Gastroesophageal sphincter (tissue), 4 donors: Measurements from ENCODE around the gene SVOPL. TPM values are rescaled to one million over a fixed set of nuclear protein-coding genes. Genes with fewer than 3 reads are reported as not detected.

ENCODE experiments used
- ATAC-seq: fragments of 150-250 bp; one replicate; pipeline ENCODE4 v1.9.1; 2016; ENCODE audit warnings: mild to moderate bottlenecking, moderate library complexity
- H3K27ac ChIP-seq, 4 donors: fragments of 200-600 bp; sonication (generic) in 3 of 4; 1 replicate in 3 of 4; 2 replicates in 1 of 4; pipeline ENCODE4 v1.5.1; 2016 to 2019
- H3K27me3 ChIP-seq: fragments of 200-600 bp; sonication (generic); one replicate; pipeline ENCODE4 v1.5.1; 2019
- H3K36me3 ChIP-seq, 2 donors: fragments of 200-600 bp; sonication (generic); one replicate each; pipeline ENCODE4 v1.5.1; 2019; ENCODE audit warnings: control low read depth in 1 of 2
- H3K4me1 ChIP-seq, 3 donors: fragments of 200-600 bp; sonication (generic); 1 replicate in 2 of 3; 2 replicates in 1 of 3; pipeline ENCODE4 v1.5.1; 2016 to 2019; ENCODE audit warnings: control low read depth in 2 of 3
- H3K4me3 ChIP-seq, 2 donors: fragments of 200-600 bp; sonication (generic); one replicate each; pipeline ENCODE4 v1.5.1; 2019; ENCODE audit warnings: mild to moderate bottlenecking in 1 of 2, moderate library complexity in 1 of 2
- H3K9me3 ChIP-seq, 3 donors: fragments of 200-600 bp; sonication (generic); one replicate each; pipeline ENCODE4 v1.5.1; 2017 to 2019; ENCODE audit warnings: control low read depth in 2 of 3
- CTCF ChIP-seq, 4 experiments: fragments of 200-600 bp in 2 of 4; fragments of 450-650 bp in 2 of 4; sonication (generic) in 1 of 4; IDR thresholded peaks; one replicate each; pipeline ENCODE4 v1.5.1; 2017 to 2019; ENCODE audit warnings: antibody characterized with exemption in 4 of 4, mild to moderate bottlenecking in 2 of 4, moderate library complexity in 2 of 4
- EP300 ChIP-seq: sonication (generic); formaldehyde crosslinking; IDR thresholded peaks from one replicate; pipeline ENCODE4 v1.6.1; 2017; ENCODE audit warnings: antibody characterized with exemption, mild to moderate bottlenecking
- POLR2A ChIP-seq, 2 donors: fragments of 450-650 bp; IDR thresholded peaks; one replicate each; pipeline ENCODE4 v1.6.1; 2017; ENCODE audit warnings: antibody characterized with exemption in 2 of 2, mild to moderate bottlenecking in 2 of 2, moderate library complexity in 1 of 2
- POLR2AphosphoS5 ChIP-seq: sonication (generic); formaldehyde crosslinking; IDR thresholded peaks from one replicate; pipeline ENCODE4 v1.6.1; 2017; ENCODE audit warnings: antibody characterized with exemption
- WGBS, 2 donors: methylation state at CpG; one replicate each; pipeline ENCODE4 v1.1.5; 2018; ENCODE audit warnings: low coverage in 1 of 2; 5-methylcytosine and 5-hydroxymethylcytosine counted together
- total RNA-seq, 4 donors: library from RNA; depleted of rRNA; stranded (reverse); fragments of >200 nt; gene quantifications; one replicate each; pipeline ENCODE4 v1.1.0, GENCODE V29; 2016

Gene SVOPL
- total RNA-seq, 4 donors from 2014 or later: 0.08 TPM; not detected in 3

GRCh38 chr7:138556771-138557484 is 144.2 kb downstream of the SVOPL start:
- Histone ChIP-seq H3K27me3 (no peaks in the 10 kb centered on the region), H3K36me3 (peaks cover 6 to 100% of the 10 kb centered on the region in 2 donors)
- no peak for ATAC-seq

GRCh38 chr7:138555684-138556083 is 145.5 kb downstream of the SVOPL start:
- Histone ChIP-seq H3K4me1 (no peaks in the 10 kb centered on the region), H3K9me3 (peaks cover 0 to 55% (median 0%) of the 10 kb centered on the region in 3 donors), H3K4me3 (no peak overlapping the region), H3K27me3 (no peaks in the 10 kb centered on the region), H3K36me3 (peaks cover 6 to 100% of the 10 kb centered on the region in 2 donors), H3K27ac (no peak overlapping the region)
- TF ChIP-seq CTCF (IDR thresholded peaks at IDR 0.05) (no peak), POLR2A (IDR thresholded peaks at IDR 0.05) (no peak)
- WGBS, 2 donors: 100% methylated on average over 2 to 4 of the region's 4 CpGs
- ATAC-seq: no peak

More at GRCh38 chr7:138556771-138557484, 144.2 kb downstream of the SVOPL start:
- peaks cover 0 to 63% (median 0%) of the 10 kb centered on the region in 3 donors for H3K9me3 ChIP-seq
- H3K27ac ChIP-seq: no peak overlapping the region
- TF ChIP-seq EP300 (no peak), POLR2AphosphoS5 (no peak)
- WGBS, 2 donors: 87 to 100% methylated on average over 3 of the region's 3 CpGs
- H3K4me1 ChIP-seq: no peaks in the 10 kb centered on the region
- H3K4me3 ChIP-seq: no peak overlapping the region

DNA sequence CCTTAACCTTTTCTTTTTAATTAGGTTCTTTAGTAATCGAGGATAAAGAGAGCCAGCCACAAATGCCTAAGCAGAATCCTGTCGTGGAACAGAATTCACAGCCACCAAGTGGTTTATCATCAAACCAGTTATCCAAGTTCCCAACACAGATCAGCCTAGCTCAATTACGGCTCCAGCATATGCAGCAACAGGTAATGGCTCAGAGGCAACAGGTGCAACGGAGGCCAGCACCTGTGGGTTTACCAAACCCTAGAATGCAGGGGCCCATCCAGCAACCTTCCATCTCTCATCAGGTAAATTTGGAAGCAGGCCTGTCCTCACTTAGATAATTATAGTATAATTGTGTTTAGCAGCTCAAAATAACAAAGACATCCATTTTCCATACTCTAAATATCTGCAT is 146.5 kb downstream of the SVOPL start:
- TF ChIP-seq CTCF (IDR thresholded peaks at IDR 0.05): no peak
- no peak for TF ChIP-seq EP300
- TF ChIP-seq POLR2AphosphoS5: no peak
- no peak for TF ChIP-seq POLR2A (IDR thresholded peaks at IDR 0.05)
- ATAC-seq: no peak
- Histone ChIP-seq H3K4me1 (no peaks in the 10 kb centered on the region), H3K36me3 (peaks cover 6 to 93% of the 10 kb centered on the region in 2 donors), H3K9me3 (peaks cover 0 to 53% (median 0%) of the 10 kb centered on the region in 3 donors), H3K4me3 (no peak overlapping the region), H3K27ac (no peak overlapping the region), H3K27me3 (no peaks in the 10 kb centered on the region)
- WGBS, 2 donors: 96 to 98% methylated on average over 3 to 4 of the region's 4 CpGs

DNA sequence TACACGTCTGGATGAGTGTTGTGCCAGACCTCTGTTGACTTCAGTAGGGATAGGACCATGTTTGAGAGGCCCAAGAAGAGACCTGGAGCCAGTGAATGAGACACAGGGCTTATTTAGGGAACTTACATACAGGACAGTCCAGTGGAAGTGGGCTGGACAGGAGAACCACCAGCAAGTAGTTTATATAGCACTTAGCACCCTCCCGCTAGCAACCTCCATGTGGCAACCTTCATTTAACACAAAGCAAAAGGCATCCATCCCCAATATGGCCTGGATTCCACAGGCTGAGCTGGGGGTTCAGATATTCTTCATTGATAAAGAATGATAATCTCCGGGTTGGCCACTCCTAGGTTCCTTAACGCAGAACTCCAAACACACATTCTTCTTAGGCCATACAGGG is 147.4 kb downstream of the SVOPL start:
- no peaks in the 10 kb centered on the region for H3K4me1 ChIP-seq
- no peaks in the 10 kb centered on the region for H3K27me3 ChIP-seq
- no peak overlapping the region for H3K27ac ChIP-seq
- ATAC-seq: no peak
- peaks cover 0 to 44% (median 0%) of the 10 kb centered on the region in 3 donors for H3K9me3 ChIP-seq
- peaks cover 6 to 90% of the 10 kb centered on the region in 2 donors for H3K36me3 ChIP-seq
- H3K4me3 ChIP-seq: no peak overlapping the region
- TF ChIP-seq EP300: no peak
- TF ChIP-seq CTCF (IDR thresholded peaks at IDR 0.05): no peak
- no peak for TF ChIP-seq POLR2A (IDR thresholded peaks at IDR 0.05)
- no peak for TF ChIP-seq POLR2AphosphoS5
- WGBS, 2 donors: 96 to 100% methylated on average over 4 of the region's 4 CpGs

- 92 to 93% methylated on average over 3 of the region's 3 CpGs for WGBS, 2 donors
- no peaks in the 10 kb centered on the region for H3K4me1 ChIP-seq
- H3K27me3 ChIP-seq: no peaks in the 10 kb centered on the region
- TF ChIP-seq POLR2A (IDR thresholded peaks at IDR 0.05): no peak
- TF ChIP-seq EP300: no peak
- no peak for TF ChIP-seq CTCF (IDR thresholded peaks at IDR 0.05)
- TF ChIP-seq POLR2AphosphoS5: no peak
- H3K4me3 ChIP-seq: no peak overlapping the region
- H3K9me3 ChIP-seq: peaks cover 0 to 17% (median 0%) of the 10 kb centered on the region in 3 donors
- H3K36me3 ChIP-seq: peaks cover 6 to 85% of the 10 kb centered on the region in 2 donors
- no peak overlapping the region for H3K27ac ChIP-seq
- ATAC-seq: no peak
Measured at GRCh38 chr7:138551102-138551501, 150.1 kb downstream of the SVOPL start.
